TTC549 (cell line): ENCODE results near the gene STK32C.

ENCODE experiments used
- FAIRE-seq: peaks from 2 replicates; lab custom pipeline; 2012; peaks lifted over from hg19 to GRCh38; lab: Jason Lieb, UNC

Gene STK32C

DNA sequence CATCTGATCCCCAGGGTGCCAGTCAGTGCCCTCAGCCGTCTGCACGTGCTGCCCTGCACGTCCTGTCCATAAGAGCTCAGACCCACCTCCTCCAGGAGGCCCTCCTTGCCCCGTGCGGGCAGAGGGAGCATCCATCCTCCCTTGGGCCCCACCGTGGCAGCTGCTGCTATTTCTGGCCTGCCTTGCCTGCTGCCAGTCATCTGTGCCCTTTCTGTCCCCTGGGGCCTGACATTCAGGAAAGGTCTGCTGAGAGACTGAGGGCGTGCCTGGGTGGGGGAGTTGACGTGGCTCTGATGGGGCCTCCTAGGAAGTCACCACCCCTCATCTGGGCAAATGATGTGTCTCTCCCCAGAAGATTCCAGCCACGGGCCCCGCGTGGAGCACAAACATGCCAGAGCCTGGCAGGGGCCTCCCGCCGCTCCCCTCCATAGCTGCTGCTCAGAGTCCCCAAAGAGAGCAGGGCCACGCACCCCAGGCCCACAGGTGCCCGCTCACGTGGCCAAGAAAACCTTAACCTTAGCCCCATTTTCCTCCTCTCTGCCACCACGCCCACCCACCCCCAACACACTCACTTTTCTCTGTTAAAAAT is 99.2 kb downstream of the STK32C start:
- no peak for FAIRE-seq

DNA sequence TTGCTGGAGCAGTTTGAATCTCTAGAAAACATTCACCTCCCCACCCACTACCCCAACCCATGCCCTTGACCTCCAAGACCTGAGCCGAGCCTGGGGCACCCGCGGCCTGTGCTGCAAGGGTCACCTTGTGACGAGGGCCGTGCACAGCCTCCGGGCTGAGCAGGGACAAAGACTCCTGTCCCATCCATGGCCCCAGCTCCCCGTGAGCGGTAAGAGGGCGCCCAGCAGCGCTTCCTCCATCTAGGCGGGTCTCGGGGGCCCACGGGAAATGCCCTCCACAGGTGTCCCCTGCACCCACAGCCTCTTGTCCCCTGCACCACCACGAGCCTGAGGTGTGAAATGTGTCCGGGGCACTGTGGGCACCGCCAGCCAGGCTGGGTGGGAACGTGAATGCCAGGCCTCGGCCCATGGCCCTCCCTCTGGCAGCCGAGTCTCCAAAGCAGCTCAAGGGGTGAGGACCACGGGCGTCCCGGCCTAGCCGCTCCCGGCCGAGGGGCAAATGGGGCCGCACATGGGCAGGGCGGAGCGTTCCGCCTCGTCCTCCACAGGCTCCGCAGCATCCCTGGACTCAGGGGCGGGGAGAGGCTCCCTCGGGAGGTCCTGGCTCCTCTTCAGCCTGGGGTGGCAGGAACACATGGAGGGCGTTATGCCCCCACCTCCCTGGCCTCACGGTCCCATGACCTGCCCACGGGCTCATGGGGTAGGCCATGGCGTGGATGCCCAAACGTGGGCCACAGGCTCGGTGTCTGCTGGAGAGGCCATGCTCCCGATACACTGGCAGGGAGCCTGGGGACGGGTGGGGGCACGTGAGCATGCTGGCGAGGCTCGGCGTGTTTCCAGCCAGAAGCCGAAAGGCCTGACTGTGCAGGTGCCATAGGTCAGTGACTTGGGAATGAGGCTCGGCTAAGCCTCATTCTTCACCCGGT is 100.0 kb downstream of the STK32C start:
- FAIRE-seq, result no peak

DNA sequence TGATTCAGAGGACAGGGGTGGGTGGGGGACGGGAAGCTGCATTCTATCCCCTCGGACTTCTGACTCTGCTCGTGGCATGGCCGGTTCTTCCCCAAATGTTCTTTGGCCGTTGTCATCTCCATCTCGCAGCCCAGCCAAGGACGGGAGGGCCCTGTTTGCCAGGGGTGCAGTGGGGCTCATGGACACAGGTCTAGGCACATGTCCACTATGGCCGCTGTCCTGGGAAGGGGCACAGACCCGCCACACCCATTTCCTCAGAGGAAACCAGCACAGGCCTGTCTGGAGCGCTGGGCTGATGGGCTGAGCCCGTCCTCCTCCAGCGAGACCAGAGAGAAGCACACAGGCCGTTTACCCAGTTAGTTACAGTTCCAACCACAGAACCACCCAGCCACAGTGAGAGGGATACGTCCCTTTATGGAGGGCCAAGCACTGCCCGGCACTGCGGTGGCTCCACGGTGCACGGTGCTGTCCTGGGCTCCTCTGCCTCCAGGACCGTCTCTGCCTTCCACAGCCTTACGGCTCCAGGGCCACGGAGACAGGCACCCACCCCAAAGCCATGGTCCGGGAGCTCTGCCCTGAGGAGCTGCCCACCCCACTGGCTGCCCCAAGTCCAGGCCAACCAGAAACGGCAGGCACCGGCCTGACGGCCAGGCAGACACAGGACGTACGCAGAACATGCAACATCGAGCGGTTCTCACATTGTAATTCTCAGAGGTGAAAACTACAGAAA is 100.8 kb downstream of the STK32C start:
- no peak for FAIRE-seq

DNA sequence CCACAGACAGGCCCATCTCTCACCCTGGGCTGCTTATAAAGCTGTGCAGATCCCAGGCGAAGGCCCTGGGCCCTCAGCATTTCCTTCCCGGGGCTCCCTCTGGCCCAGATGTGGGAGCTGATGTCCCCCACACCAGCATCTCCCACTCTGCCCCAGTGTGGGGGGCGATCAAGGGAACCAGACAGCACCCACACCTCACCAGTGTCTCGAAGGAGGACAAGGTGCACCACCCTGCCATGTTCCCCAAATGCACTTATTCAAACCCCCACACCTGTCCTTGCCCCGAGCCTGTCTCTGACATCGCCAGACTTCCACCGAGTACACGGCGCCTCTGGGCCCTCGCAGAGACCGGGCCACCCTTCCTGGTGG is 101.4 kb downstream of the STK32C start:
- FAIRE-seq, result no peak

DNA sequence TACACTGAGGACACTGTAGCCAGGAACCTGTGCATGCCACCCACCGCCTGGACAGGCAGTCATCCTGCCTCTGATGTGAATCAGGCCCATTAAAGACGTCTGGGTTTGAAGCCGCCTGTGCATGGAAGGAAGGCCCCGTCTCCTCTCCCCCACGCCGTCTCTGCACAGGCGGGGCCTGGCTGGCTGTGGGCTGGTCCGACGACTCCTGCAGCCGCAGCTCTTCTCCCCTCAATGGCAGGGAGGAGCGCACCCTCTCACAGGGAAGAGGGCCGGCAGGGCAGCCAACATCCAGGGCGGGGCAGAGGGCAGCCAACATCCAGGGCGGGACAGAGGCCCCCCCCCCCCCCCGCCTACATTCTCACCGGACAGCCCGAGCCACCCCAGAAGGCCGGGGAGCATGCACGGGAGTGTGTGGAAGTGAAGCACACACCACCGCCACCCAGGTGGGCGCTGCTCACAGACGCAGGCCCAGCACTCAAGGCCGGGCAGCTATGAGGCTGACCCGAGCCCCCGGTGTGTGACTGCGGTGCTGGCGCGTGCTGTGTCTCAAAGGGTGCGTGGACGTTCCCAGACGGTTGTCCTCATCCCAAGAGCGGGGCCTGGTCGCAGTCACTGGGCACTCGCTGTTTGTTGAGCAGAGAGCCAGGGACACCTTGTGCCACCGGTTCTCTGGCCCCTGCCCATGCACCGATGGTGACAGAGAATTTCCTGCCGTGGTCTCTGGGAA is 101.9 kb downstream of the STK32C start:
- no peak for FAIRE-seq

DNA sequence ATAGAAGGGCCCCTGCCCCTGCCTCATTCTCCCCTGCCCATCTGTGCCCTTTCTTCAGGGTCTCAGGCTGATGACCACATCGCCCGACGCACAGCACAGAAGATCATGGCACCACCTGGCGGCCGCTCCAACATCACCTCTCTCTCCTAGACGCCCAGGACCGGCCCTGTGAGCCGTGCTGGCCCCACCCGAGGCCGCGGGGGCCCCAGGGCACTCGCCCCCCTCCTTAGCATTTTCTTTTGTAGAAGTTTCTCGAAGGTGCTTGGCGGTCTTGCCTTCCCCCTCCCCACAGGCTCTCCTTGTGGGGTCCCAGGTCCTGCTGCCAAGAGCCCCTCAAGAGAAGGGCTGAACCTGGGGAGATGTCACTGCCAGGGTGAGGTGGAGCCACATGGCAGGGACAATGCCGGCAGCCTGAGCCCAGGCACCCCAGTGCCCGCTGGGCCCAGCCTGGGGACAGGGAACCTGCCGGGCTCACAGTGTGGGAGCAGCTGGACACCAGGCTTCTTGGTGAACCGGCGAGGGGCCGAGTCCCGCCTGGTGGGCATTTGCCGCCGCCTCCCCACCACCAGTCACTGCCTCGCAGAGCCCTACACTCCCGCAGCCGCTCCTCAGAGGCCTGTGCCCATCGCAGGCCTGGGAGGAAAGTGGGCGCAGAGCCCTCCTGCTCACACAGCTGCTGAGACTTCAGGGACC is 102.8 kb downstream of the STK32C start:
- FAIRE-seq, result no peak

DNA sequence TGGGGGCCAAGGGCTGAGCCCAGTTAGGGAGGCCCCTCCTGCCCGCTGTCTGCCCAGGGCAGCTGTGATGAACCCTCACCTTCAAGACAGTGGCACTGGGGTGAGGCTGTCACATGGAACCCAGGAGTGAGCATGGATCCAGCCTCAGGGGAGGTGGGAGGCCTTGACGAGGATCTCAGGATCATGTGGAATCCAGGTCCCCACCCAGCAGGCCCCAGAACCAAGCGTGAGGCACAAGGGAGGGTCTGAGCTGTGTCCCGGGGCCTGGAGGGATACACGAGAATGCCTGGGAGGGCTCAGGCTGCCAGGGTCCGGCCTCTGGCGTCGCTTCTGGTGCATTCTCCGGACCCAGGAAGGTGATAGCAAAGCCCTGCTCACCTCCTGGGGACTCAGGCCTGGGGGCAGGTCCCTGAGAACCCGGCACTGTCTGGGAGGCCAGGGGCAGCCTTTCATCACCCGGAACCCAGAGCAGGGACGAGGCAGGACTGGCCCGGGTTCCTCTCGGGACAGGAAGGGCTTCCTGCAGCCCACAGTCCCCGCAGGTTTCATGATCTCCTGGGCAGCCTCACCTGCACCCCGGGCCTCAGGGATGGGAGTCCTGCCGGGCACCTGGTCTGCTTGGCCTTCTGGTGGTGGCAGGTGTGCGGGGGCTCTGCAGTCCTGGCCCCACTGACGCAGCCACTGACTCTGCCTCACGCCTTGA is 103.5 kb downstream of the STK32C start:
- no peak for FAIRE-seq

DNA sequence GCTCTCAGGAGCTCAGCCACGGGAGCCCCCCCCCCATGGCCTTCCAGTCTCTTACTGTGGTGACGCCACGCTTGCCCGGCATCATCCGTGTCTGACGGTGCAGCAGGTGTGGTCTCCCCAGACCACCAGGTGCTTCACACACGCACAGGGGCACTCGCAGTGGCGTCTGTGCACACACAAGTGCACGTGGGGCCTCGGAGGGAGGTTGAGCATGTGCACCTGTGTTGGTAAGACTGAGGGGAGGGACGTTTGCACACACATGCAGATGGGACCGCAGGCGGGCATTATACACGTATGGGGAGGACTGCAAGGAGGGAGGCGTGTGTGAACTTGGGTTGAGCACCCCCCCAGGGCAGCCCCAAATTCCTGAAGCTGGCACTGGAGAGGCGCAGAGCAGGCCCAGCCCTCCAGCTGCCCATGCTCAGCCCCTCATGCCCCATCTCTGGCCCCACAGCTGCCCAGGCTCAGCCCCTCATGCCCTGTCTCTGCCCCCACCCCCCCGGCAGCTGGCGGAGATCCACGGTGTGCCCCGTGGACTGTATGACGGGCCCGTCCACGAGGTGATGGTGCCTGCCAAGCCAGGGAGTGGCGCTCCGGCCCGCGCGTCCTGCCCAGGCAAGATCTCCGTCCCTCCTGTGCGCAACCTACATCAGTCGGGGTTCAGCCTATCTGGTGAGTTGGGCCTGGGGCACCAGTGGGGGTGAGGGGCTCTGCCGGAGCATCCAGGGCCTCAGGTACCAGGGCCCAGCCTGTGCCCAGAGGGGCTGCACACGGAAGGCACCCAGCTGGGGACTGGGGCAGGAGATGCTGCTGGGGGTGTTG is 104.3 kb downstream of the STK32C start:
- no peak for FAIRE-seq

DNA sequence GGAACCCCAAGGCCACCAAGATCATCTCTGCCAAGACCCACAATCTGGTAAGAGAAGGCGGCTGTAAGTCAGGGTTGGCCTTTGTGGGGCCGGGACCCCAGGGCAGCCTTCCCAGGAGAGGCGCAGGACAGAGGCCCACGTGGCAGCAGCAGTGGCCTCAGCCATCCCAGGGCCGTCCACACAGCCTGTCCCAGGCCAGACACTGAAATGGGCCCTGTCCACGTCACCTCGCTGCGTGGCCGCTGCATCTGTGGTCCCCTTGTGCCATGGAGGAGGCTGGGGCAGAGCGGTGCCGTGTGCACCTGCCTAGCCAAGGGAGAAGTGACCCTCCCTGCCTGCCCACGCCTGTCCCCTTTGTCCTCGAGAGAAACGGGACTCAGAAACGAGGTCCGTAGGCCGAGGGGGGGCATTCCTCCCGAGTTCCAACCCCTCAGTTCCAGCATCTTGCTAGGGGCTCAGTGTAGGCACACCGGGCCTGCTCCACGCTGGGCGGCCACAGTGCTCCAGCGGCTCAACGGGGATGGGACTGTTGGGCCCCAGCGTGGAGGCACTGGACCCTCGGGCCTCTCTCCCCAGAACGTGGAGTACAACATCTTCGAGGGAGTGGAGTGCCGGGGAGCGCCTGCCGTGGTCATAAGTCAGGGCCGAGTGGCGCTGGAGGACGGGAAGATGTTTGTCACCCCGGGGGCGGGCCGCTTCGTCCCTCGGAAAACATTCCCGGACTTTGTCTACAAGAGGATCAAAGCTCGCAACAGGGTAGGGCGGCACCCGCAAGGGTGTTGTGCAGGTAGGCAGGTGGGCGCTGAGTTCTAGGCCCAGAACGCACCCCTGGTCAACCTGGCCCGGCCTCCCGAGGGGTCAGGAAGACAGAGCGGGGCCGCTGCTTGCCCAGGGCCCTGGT is 105.4 kb downstream of the STK32C start:
- FAIRE-seq, result no peak

DNA sequence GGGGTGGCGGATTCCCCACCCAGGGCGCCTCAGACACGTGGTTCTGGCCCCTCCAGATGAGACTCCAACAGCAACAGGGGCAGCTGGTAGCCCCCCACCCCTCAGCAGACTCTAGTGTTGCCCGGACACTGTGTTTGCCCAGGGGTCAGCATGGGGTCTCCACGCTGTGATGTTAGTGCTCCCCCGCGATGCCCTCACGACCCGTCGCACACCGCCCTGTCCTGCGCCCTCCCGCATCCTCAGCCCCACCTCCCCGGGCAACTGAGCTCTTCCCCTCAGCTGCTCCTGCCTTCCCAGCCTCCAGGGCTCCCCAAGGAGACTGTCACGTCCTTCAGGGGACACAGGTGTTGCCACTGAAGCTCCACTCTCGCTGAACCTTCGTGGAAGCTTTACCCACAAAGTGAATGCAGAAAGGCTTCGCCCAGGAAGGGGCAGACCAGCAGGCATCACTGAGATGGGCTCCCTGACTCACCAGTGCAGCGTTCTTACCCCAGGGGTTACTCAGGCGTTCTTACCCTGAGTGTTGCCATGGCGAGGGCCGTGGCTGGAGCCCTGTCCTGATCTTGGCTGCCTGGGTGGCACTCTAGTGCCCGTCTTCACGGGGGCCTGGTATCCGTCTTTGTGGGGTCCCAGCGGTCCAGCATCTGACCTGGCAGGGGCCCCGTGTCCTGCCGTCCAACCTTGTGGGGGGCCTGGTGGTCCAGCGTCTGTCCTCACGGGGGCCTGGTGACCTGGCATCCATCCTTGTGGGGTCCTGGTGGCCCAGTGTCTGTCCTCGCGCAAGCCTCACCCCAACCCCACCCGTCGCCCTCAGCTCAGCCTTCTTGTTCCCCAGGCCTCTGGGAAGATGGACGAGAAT is 106.4 kb downstream of the STK32C start:
- no peak for FAIRE-seq

DNA sequence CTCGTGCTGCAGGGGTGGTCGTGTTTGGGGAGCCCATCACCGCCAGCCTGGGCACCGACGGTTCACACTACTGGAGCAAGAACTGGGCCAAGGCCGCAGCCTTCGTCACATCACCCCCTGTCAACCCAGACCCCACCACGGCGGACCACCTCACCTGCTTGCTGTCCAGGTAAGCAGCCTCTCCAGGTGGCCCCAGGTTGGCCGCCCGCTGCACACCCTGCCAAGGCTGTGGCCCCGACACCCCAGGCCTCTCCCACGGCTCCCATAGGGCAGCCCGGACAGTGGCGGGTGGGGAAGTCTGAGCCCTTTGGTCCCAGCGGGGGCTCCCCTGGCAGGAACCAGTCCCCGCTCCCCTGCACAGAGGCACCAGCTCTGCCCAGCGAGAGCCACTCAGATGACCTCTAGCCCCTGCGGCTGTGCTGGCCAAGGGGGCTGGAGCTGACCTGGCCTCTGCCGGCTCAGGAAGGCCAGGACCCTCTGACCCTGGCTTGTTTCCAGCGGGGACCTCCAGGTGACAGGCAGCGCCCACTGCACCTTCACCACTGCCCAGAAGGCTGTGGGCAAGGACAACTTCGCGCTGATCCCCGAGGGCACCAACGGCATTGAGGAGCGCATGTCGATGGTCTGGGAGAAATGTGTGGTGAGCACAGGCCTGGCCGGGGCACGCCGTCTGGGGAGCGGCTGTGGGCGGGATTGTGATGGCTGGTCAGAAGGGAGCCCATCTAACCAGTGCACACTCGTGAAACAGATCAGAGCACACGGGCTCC is 107.2 kb downstream of the STK32C start:
- no peak for FAIRE-seq

DNA sequence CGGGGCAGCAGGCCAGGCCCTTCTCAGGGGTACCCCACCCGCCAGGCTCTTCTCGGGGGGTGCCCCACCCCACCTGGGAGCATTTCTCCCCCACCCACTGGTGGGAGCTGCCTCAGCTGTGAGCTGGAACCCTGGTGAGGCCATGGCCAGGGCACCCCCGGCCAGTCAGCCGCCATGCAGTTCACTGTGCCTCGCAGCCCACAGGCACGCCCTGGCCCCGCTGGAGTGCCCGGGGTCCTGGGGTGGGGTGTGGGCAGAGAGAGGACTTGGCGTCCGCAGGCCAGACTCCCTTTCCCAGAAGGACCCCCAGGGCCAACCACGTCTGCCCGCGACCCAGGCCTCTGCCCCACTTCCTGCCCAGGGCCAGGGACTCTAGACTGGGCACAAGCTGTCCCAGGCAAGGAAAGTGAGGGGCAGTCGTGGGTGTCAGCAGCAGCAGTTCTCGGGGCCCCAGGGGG is 107.9 kb downstream of the STK32C start:
- FAIRE-seq, result no peak

DNA sequence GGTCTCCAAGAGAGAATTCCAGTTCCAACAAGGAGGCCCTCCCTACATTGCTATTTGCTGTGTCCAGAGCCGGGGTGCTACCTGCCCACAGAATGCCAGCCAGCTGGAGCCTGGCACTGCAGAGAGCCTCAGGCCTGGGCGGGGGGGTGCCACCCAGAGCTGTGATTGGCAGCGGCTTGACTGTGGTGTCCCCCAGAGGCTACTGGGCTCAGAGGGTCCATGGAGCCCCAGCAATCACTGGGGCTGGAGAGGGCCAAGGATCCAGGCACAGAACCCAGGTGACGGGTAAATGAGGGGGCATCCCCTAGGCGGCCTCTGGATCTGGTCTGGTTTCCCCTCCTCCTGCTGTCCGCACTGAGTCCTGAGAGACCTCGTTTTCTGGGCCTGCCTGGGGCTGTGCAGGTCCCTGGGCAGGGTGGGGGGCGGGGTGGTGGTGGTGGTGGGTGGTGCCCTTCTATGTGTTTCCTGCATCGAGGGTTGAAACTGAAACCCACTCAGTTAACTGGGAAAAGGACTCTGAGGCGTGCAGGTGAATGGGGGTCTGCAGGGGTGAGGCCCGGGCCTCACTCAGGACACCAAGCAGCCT is 108.4 kb downstream of the STK32C start:
- FAIRE-seq, result no peak

DNA sequence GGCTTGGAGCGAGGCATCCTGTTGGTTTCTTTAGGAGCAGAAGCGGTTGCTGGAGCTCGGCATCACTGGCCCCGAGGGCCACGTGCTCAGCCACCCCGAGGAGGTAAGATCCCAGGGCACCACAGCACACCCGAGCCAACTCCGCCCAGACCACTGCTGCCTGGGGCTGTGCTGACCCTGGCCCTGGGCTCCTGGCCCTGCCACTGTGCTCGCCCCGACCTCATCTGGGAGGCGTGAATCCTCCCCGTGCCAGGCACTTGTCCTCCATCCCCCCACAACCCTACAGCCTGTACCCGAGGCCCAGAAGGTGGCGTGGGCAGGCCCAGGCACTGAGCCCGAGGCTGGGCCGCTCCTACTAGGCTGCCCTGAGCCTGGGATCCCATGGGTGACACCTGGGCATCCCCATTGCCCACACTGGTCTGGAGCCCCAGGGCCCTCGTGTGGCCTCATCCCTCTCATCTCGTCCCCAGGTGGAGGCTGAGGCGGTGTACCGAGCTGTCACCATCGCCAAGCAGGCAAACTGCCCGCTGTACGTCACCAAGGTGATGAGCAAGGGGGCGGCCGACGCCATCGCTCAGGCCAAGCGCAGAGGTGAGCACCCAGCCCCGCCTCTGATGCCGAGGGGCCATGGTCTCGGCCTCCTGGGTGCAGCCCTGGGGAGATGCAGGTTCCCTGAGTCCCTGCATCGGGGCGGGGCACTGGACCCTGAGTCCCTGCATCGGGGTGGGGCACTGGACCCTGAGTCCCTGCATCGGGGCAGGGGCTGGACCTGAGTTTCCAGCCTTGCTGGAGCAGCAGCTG is 109.2 kb downstream of the STK32C start:
- no peak for FAIRE-seq

DNA sequence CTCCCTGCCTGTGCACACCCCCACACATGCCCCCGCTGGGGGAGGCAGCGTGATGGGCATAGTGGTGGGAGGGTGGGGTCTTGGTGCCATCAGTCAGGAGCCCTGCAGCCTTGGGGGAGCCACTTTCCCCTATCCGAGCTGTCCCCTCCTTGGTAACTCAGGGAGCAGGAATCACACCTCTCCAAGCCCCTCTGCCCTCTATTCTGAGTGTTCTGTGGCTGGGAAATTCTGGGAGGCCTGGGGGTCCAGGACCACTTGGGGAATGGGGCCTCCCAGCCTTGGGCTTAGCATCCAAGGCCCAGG is 109.7 kb downstream of the STK32C start:
- FAIRE-seq, result no peak

DNA sequence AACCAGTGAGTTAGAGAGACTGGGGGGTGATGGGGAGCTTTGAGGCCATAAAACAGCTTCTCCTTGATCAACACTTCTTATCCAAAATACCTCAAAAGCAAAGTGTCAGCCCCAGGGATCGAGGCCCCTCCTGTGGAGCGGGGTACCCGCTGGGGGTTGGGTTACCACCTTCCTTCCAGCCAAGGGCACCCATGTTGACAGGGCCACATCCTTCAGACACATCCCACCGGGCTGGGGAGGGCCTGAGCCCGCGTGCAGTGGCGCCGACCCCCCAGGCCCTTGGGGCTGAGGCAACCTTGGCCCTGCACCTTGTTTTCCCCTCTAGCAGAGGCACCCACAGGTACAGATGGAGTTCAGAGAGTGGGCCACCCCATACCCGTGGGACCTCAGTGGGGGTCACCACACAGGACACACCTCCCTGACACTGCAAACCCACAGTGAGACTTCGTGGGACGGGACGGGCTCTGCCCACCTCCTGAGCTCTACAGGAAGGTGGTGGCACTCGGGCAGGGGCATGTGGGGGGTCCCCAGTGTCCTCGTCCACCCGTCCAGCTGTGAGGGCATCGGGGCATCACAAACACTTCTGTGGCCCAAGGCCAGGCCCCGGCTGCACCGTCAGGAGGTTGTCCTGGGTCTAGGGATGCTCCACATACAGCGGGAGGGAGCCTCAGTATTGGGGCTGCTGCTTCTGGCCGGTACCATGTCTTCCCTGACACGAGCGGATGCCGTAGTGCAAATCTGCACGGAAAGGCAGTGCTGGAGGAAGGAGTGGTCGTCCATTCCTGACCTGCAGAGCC is 110.3 kb downstream of the STK32C start:
- no peak for FAIRE-seq
